ENCODE results near the gene CAMKK2. TPM values are rescaled to one million over a fixed set of nuclear protein-coding genes. Genes with fewer than 3 reads are reported as not detected.
"Not testable (repeated sequence)": the region's sequence is repeated elsewhere in the genome, so short reads cannot be mapped to it uniquely, and the experiment has no call there.

CAMKK2 gene
- total RNA-seq, 1 donor from 2014 or later, result 50.5 TPM

GRCh38 chr12:121202407-121203355 is 93.8 kb downstream of the CAMKK2 start:
- DNase-seq (ENCODE audit: low spot score), result no peak

- not testable (repeated sequence) for DNase-seq (ENCODE audit: low spot score)
Measured at GRCh38 chr12:121201140-121201539, 95.4 kb downstream of the CAMKK2 start.

- DNase-seq (ENCODE audit: low spot score), result no peak
Measured at GRCh38 chr12:121198949-121199348, 97.6 kb downstream of the CAMKK2 start.

- DNase-seq (ENCODE audit: low spot score), result no peak
Measured at GRCh38 chr12:121196902-121197301, 99.6 kb downstream of the CAMKK2 start.

GRCh38 chr12:121191151-121191550 is 105.4 kb downstream of the CAMKK2 start:
- DNase-seq (ENCODE audit: low spot score), result no peak

GRCh38 chr12:121190523-121191031 is 105.9 kb downstream of the CAMKK2 start:
- no peak for DNase-seq (ENCODE audit: low spot score)

GRCh38 chr12:121189619-121190155 is 106.8 kb downstream of the CAMKK2 start:
- no peak for DNase-seq (ENCODE audit: low spot score)

- no peak for DNase-seq (ENCODE audit: low spot score)
Measured at GRCh38 chr12:121189131-121189530, 107.4 kb downstream of the CAMKK2 start.

GRCh38 chr12:121188227-121188626 is 108.3 kb downstream of the CAMKK2 start:
- no peak for DNase-seq (ENCODE audit: low spot score)

Other genes starting within 250 kb of the CAMKK2 start
- 4.7 TPM for gene P2RX7, start 163.8 kb downstream of the CAMKK2 start, total RNA-seq
- 40.8 TPM for gene P2RX4, start 86.6 kb downstream of the CAMKK2 start, total RNA-seq
- 80.9 TPM for gene ANAPC5, start 55.7 kb upstream of the CAMKK2 start, total RNA-seq
- gene RNF34, start 103.4 kb upstream of the CAMKK2 start, total RNA-seq, result 26.3 TPM

Data from mesenteric fat pad (tissue), 1 donor.